Amniotic stem cell (primary cell): ENCODE measurements around the gene CSRP1.

Experiments used
- DNase-seq: peaks from one replicate; lab custom pipeline; 2025; lab: John Stamatoyannopoulos, UW

The CSRP1 gene

GRCh38 chr1:201513498-201514243, 6.7 kb upstream of the CSRP1 start:
- no peak for DNase-seq

DNA sequence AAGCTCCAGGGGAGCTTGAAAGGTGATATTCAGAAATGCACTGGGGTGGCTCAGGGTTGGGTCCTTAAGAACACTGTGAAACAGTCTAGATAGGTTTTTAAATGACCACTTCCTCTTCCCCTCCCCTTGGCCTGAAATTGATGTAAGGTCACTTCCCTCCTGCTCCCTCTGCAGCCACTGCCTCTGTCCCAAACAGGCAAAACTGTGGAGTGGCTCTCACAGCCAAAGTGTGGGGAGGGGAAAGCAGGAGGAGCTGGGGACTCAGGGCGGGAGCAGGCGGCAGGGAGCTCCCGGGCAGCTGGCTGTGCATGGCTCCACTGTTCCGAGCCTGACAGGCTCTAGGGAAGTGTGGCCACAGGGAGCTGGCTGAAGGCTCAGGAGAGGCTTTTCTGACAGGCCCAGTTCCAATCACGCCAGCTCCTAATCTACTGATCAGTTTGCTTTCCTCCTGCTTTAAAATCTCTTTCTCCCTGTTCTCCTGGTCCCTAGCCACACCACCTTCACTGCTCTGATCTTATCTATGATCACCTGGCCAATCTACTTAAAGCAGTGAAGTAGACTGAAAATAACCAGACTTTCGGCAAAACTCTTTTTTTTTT, 5.1 kb upstream of the CSRP1 start:
- DNase-seq = no peak

DNA sequence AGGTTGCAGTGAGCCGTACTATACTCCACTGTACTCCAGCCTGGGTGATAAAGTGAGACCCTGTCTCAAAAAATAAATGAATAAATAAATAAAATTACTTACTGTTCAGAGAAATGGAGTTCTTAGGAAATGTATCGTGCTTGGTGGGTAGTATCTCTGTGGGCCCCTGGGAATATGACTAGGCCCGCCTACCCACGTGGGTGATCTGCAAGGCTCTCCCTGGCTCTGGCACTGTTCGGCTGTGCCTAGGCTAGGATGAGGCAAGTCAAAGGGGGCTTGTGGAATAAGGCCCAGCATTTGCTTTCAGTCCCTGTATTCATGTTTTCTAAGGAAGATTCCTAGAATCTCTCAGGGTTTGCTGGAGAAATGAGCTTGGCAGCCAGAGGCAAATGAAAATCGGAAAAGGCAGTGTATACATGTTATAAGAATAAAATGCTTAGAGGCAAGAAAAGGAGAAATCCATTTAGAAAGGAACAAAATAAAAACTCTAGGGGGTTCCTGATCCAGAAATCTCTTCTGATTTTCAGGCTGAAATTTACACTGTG, 4.5 kb upstream of the CSRP1 start:
- no peak for DNase-seq

- DNase-seq = no peak
Measured at GRCh38 chr1:201510734-201511133, 3.8 kb upstream of the CSRP1 start.

DNA sequence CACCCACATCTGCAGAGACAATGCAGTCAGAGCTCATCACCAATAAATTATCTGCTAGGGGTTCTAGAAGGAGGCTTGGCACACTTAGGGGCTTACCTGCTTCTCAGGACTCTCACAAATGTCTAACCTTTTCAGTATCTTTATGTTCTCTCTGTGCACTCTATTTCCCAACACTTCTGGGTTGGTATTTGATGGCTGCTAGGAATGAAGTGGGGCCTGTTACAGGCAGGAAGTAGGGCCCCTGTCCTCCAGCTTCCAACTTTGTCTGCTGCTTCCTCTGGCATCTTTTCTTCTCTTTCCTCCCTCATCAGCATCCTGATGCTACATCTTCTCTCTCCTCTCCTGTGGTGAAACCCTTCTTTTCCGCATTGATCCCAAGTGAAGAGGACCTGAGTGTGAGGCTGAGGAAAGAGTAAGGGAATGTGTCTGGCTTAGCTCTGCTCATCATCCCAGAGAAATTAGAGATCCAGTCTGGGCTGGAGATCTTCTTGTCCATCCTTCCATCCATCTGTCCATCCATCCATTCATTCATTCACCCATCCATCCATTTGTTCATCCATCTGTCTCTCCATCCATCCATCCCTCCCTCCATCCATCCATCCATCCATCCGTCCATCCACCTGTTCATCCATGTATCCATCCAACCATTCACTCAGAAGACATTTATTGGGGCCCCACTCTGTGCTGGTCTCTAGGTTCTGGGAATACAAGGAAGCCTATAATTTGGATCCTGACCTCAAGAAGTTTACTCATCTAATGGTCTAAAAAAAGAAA, 2.9 kb upstream of the CSRP1 start:
- DNase-seq = no peak

GRCh38 chr1:201508809-201509208, 1.9 kb upstream of the CSRP1 start:
- DNase-seq = no peak

GRCh38 chr1:201507360-201507675, 395 bp upstream of the CSRP1 start:
- no peak for DNase-seq

DNA sequence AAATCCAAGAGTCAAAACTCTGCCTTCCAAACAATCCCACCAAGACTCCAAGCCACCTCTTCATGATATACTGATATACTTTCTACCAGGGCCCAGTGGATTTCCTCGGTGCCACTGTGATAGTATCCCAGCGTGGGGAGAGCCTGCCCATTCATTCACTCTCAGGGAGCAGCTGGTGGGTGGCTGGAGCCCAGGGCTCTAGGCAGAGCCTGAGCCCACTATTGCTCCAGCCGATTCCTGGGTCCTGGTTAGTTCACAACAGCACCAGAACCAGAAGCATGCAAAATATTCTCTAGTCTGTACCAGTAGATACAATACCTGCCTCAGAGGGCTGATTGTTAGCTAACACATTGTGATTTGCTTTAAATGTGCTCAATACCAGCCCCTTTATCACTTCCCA, 831 bp downstream of the CSRP1 start:
- DNase-seq = no peak

- no peak for DNase-seq
Measured at GRCh38 chr1:201505503-201505890, 1.4 kb downstream of the CSRP1 start.

GRCh38 chr1:201504799-201505502, 2.0 kb downstream of the CSRP1 start:
- DNase-seq = no peak

DNA sequence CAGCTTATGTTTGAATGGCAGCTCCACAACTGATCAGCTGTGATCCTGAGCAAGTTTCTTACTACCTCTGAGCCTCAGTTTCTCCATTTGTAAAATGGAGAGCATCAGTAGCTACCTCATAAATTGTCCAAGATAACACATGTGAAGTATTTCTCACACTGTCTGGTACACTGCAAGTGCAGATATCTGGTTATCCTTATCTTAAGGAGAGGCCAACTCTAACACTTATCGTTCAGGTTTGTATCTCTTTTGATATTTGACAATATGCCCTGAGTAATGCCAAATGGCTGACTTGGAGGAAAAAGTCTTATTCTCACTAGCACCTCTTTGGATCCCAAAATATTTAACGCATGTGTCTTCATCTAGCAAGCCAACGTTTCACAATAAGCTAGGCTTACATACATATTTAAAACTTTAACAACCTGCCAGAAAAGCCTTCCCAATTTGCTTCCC, 2.7 kb downstream of the CSRP1 start:
- DNase-seq = no peak

DNA sequence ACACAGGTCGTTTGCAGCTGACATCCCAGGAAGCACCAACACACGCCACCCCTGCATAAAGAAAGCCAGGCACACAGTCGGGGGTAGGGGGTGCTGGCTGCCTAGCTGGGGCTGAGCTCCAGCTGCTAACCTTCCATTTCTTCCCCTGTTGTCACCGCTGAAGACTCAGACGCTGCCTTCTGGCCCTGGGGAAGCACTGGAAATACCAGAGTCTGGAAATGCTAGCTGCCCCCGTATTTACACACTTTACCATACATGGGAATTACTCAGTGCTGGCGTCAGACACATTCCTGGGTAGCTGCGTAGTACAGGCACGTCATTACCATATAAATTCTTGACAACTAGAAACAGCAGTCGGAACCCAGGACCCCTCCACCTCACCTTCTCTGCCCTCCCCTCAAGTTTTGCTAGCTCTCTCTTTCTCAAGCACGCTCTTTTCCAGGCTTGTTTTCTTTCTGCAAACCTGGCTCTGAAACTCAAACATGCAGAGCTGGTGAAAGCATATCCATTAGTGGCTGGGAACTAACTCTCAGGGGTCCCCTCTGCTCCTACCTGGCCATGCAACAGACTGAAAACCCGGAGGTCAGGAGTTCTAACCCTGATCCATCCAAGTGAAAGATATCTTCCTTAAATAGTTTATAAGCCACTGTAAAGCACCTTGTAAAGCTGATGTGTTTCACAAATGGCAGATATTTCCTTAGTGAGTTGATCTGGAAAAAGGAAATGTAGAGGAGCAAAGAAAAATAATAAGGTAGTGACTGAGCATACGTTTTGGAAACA, 3.3 kb downstream of the CSRP1 start:
- peak; percentile 90 for DNase-seq

DNA sequence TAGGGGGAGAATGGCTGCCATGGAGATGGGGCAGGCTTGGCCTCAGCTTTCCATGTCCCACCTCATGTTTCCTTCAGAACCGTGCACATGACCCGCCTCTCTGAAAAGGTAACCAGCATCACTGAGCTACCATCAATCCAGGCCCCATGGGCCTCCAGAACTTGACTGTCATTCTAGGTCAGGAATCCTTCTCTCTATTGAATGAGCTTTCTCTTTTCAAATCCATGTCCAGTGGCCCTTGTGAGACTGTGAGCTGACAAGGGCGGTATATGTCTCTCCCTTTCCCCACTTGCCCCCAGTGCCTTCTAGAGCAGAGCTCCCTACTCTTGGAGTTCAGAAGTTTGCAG, 4.4 kb downstream of the CSRP1 start:
- no peak for DNase-seq

DNA sequence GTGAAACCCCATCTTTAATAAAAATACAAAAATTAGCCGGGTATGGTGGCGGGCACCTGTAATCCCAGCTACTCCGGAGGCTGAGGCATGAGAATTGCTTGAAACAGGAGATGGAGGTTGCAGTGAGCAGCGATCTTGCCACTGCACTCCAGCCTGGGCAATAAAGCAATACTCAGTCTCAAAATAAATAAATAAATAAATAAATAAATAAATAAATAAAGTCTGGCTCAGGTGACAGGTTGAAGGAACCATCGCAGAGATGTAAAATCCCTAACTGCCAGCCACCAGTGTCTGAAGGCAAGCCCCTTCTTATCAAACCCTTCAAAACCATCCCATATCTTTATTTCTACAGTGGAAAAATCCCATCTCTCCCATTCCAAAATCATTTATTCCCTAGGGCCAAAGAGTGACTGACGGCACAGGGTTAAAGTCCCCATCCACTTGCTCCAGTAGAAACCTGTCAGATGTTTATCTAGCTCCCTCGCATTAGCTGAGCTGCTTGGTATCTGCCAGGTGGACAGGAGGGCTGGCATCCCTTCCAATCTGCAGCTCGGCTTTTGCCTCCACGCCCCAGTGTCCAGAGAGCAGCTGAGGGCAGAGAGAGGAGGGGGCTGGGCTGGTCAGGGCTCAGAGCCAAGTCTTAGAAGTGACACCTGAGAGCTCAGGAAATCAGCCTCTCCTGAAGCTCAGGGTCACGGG, 5.0 kb downstream of the CSRP1 start:
- no peak for DNase-seq

- DNase-seq = no peak
Measured at GRCh38 chr1:201501144-201501543, 5.8 kb downstream of the CSRP1 start.

DNA sequence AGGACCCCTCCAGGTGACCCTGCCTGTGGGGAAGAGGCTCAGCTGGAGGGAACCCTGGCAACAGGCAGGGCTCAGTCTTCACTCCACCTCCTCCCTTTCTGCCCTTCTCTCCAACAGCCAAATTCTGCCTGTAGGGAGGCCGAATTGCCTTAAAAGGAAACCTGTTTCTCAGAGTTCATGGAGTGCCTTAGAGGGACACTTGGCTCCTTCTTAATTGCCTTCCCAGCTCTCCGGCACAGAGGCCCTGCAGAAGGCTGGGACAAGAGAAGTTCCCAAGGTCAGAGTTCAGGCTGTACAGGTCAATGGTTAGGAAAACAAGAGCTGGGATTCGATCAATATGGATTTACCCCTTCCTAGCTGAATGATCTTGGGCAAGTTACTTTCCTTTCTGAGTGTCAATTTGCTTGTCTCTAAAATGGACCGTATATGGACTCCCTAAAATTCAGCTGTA, 6.2 kb downstream of the CSRP1 start:
- DNase-seq = no peak

- no peak for DNase-seq
Measured at GRCh38 chr1:201499795-201500669, 6.9 kb downstream of the CSRP1 start.

DNA sequence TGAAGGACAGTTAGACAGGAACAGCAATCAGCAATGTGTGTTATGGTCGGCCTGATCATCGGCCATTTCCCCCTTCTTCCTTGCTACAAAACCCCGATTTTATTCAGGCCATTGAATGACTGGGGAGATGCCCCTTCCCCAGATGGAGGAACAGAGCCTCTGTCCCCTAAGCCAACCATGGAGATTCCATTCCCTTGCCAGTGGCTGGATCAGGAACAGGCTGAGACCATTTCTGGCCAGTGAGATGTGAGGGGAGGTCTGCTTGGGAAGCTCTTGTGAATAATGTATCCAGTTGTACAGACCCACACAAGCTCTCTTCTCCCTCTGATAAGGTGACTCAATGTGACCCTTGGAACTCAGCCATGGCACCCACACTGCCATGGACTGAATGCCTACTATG, 7.7 kb downstream of the CSRP1 start:
- no peak for DNase-seq

- no peak for DNase-seq
Measured at GRCh38 chr1:201498621-201499020, 8.3 kb downstream of the CSRP1 start.

- no peak for DNase-seq
Measured at GRCh38 chr1:201497935-201498509, 8.9 kb downstream of the CSRP1 start.
